ENCODE data around the gene CFAP92.

GRCh38 chr3:129025108-129025507, 31.2 kb upstream of the CFAP92 start:
- TF ChIP-seq CTCF (conservative IDR thresholded peaks at IDR 0.05 in 1 of 2, IDR thresholded peaks at IDR 0.05 in 1 of 2; ENCODE audit: extremely low read depth in 1 of 2, insufficient read depth in 1 of 2, low read depth in 1 of 2, low read length in 2 of 2) (no peak), EZH2 (IDR thresholded peaks at IDR 0.05; ENCODE audit: borderline replicate concordance, low read length) (no peak)

Data from mammary epithelial cell (primary cell).